Activated T-cell treated with anti-CD3 and anti-CD28 coated beads, Interleukin-2, amount 50 U/mL, for 4 hours (primary cell): ENCODE data around the gene PUSL1. TPM values are rescaled to one million over a fixed set of nuclear protein-coding genes. Genes with fewer than 3 reads are reported as not detected.
A peak's percentile ranks its signal among the peaks of the same experiment; 100 is the strongest.

Experiments
- ATAC-seq, 2 donors: fragments of 200-7000 bp; cut with Tn5 transposase; one replicate each; pipeline ENCODE4 v1.10.0; 2021
- DNase-seq: peaks from one replicate; pipeline ENCODE4 v3.0.0-alpha.2; 2020
- H3K27me3 Mint-ChIP-seq: one replicate; pipeline ENCODE4 v1.8.0; 2021; ENCODE audit warnings: low read depth, mixed read lengths
- H3K36me3 Mint-ChIP-seq: one replicate; pipeline ENCODE4 v1.8.0; 2022; ENCODE audit warnings: mixed read lengths; ENCODE audit not compliant: insufficient read depth
- H3K4me1 Mint-ChIP-seq: one replicate; pipeline ENCODE4 v1.8.0; 2021; ENCODE audit warnings: low read depth, mixed read lengths
- H3K4me3 Mint-ChIP-seq: one replicate; pipeline ENCODE4 v1.8.0; 2021; ENCODE audit warnings: mild to moderate bottlenecking, moderate library complexity, mixed read lengths
- H3K9me3 Mint-ChIP-seq: one replicate; pipeline ENCODE4 v1.8.0; 2021; ENCODE audit warnings: mixed read lengths
- total RNA-seq, 3 donors: library from RNA; stranded (reverse); gene quantifications; one replicate each; pipeline ENCODE4 v1.2.1, GENCODE V29; 2021

The PUSL1 gene
- total RNA-seq, 3 donors from 2014 or later: 38.9 to 40.7 (median 39.5) TPM

GRCh38 chr1:1296070-1297061, 12.0 kb upstream of the PUSL1 start:
- Mint-ChIP-seq H3K4me3 (no peak overlapping the region), H3K36me3 (no peaks in the 10 kb centered on the region)

DNA sequence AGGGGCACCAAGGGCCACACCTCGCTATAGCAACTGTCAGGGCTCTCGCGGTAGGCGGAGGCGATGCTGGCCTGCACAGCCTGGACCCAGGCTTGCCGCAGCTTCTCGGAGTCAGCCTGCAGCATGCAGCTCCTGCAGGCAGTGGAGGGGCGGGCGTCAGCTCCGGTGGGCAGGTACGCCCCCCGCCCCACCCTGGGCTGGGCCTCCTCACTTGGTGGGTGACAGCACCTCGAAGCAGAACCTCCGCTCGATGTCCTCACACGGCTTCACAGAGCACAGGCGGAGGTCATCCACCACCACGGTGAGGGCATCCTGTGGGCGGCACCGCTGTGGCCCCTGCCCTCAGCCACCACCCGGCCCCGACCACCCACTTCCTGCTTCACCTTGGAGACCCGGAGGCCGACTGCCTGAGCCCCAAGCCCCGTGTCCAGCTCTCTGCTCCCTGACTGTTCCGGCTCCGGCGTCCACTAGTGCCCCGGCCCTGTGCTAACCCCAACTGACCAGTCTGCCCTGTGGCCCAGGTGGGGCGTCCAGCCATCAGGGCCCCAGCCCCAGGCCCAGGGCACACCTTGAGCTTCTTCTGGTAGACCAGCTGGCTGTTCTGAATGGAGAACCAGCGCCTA, 10.5 kb upstream of the PUSL1 start:
- no peaks in the 10 kb centered on the region for H3K36me3 Mint-ChIP-seq
- DNase-seq: no peak
- no peaks in the 10 kb centered on the region for H3K9me3 Mint-ChIP-seq
- no peak overlapping the region for H3K4me3 Mint-ChIP-seq
- no peak for ATAC-seq
- no peaks in the 10 kb centered on the region for H3K4me1 Mint-ChIP-seq
- no peaks in the 10 kb centered on the region for H3K27me3 Mint-ChIP-seq

More at GRCh38 chr1:1296070-1297061, 12.0 kb upstream of the PUSL1 start:
- Mint-ChIP-seq H3K4me1 (peaks cover 2% of the 10 kb centered on the region), H3K9me3 (no peaks in the 10 kb centered on the region), H3K27me3 (no peaks in the 10 kb centered on the region)
- no peak for ATAC-seq
- no peak for DNase-seq

DNA sequence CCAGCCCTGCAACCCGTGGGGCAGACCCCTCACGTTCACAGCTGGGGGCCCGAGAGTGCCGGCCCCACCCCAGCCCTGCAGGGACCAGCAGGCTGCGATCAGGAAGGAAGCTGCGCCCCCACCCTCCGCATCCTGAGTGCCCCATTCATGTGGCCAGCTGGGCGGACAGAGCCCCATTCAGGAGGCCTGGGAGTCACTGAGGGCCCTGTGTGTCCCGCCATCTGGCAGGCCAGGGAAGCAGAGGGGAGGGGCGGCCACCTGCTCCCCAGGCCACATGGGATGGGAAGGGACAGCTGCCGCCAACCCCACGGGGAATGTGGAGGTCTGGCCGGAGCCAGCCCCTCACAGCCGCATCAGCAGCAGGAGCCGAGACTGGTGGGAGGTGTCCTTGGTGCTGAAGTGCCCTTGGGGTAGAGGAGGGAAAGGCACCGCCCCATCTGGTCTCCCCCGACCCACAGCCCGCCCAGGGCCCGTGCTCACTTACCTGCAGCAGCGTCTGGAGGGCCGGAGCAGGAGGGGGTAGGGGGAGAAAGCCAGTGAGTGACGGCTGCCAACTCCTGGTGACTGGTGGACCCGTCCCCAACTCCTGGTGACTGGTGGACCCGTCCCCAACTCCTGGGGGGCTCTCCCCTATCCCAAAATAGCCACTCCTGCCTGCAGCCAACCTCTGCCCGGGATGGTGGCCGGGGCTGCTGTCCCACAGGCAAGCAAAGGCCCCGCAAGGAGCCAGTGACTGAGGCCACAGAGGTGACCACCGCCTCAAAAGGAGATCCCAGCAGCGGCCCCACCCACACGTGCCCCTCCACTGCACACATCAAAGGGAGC, 9.3 kb upstream of the PUSL1 start:
- Mint-ChIP-seq H3K36me3 (no peaks in the 10 kb centered on the region), H3K27me3 (no peaks in the 10 kb centered on the region), H3K4me1 (no peaks in the 10 kb centered on the region), H3K4me3 (no peak overlapping the region), H3K9me3 (no peaks in the 10 kb centered on the region)
- ATAC-seq (no peak), DNase-seq (no peak)

GRCh38 chr1:1299686-1300351, 8.6 kb upstream of the PUSL1 start:
- DNase-seq: no peak
- no peaks in the 10 kb centered on the region for H3K9me3 Mint-ChIP-seq
- no peaks in the 10 kb centered on the region for H3K27me3 Mint-ChIP-seq
- ATAC-seq: peak; percentile 57 to 68
- peaks cover 2% of the 10 kb centered on the region for H3K4me1 Mint-ChIP-seq
- no peaks in the 10 kb centered on the region for H3K36me3 Mint-ChIP-seq
- H3K4me3 Mint-ChIP-seq: no peak overlapping the region

DNA sequence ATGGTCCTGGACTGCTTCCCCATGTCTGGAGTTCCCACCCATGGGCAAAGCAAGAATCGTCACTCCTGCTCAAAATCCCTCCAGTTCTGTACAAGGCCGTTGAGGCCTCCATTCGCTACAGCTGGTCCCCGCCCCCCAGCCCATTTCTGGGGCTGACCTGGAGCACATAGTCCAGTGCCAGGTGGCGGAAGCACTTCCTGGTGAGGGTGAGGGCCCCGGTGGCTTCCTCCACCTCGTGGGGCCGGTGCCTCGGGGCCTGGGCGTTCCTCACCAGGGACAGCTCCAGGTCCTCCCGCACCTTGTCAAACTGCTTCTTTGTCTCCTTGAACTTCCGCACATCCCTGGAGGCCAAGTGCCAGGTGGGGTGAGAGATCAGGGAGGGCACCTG, 8.1 kb upstream of the PUSL1 start:
- ATAC-seq: no peak
- H3K9me3 Mint-ChIP-seq: no peaks in the 10 kb centered on the region
- H3K36me3 Mint-ChIP-seq: no peaks in the 10 kb centered on the region
- H3K27me3 Mint-ChIP-seq: no peaks in the 10 kb centered on the region
- peaks cover 4% of the 10 kb centered on the region for H3K4me1 Mint-ChIP-seq
- H3K4me3 Mint-ChIP-seq: no peak overlapping the region
- DNase-seq: no peak

DNA sequence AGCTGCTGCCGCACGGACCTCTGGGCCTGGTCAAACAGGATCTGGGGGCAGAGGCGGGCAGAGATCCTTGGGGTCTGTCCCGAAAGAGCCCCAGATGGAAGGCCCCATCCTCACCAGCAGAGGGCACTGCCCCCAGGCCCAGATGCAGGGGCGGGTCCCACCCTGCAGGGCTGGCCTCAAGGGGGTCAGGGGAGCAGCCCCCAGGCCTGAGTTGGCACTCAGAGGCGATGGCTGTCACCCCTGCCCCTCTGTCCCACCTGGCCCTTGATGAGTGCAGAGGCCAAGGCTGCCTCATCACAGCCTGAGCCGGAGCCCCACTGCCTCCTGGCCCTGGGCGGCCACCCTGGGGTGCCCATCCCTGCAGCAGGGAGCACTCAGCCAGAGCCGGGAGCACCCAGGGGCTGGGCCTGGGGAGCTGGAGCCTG, 6.4 kb upstream of the PUSL1 start:
- DNase-seq (no peak), ATAC-seq (no peak)
- Mint-ChIP-seq H3K9me3 (no peaks in the 10 kb centered on the region), H3K4me3 (no peak overlapping the region), H3K36me3 (no peaks in the 10 kb centered on the region), H3K27me3 (no peaks in the 10 kb centered on the region), H3K4me1 (peaks cover 20% of the 10 kb centered on the region)

DNA sequence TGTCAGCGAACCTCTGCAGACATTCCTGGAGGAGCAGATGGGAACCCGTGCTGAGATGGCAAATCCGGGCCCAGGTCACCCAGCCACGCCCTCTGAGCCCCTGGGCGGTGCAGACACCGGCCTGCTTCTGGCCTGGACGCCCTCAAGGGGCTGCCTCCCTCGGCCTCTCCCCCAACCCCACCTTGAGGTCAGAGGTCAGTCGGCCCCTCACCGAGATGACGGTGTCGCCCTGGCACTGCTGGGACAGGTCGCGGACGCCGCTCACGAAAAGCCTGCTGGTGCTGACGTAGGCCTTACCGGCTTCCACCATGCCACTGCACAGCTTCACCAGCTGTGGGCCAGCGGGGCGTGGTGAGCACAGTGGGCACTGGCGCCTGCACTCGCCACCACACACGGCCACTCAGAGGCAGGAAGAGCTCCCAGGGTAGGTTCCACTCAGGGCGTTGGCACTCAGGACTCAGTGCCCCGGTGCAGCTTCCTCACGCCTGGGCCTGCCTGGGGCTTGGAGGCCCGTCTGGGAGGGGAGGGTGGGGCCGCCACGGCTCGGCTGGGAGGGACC, 5.4 kb upstream of the PUSL1 start:
- ATAC-seq (no peak), DNase-seq (no peak)
- Mint-ChIP-seq H3K4me1 (peaks cover 22% of the 10 kb centered on the region), H3K4me3 (no peak overlapping the region), H3K36me3 (no peaks in the 10 kb centered on the region), H3K9me3 (no peaks in the 10 kb centered on the region), H3K27me3 (no peaks in the 10 kb centered on the region)

- Mint-ChIP-seq H3K27me3 (no peaks in the 10 kb centered on the region), H3K4me3 (no peak overlapping the region), H3K4me1 (peaks cover 22% of the 10 kb centered on the region), H3K36me3 (no peaks in the 10 kb centered on the region), H3K9me3 (no peaks in the 10 kb centered on the region)
- DNase-seq (no peak), ATAC-seq (no peak)
These were observed 4.7 kb upstream of the PUSL1 start for GRCh38 chr1:1303736-1304135.

DNA sequence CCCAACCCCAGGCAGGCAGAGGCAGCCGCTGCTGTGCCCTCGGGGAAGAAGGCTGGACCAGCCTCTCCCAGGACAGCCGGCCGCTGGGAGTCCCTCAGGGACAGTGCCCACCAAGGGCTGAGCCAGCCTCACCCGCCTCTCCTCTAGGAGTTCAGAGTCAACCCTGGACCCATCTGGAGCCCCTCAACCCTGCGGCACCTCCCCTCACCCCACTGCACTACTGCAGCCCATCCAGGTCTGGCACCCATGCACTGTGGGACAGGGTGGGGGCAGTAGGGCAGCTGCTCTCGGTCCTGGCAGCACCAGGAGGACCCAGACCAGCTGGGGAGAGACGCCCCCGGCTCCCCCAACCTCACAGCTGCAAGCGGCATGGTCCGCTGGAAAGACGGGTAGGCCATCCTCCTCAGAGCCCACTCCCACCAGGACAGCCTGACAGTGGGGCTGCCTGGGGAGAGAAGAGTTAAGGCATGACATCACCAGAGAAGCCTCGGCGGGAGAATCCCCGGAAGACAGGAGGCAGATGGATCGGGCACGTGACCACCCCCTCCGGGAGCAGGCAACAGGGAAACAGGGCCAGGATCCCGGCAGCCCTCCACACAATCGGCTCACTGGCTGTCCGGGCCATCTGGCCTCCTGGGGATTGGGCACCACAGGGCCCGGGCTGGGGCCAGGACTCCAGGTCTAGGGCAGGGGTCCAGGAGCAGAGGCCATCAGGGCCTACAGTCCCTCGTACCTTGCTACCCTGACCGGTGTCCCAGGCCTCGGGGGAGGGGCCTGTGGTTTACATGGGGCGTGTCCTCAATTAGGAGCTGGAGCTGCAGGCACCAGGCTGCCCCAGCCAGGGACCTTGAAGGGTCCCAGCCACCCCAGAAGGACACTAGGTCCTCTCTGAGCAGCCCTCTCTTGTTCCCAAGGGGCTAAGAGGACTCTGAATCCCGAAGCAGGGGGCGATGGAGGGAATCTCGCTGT, 3.8 kb upstream of the PUSL1 start:
- Mint-ChIP-seq H3K9me3 (no peaks in the 10 kb centered on the region), H3K4me1 (peaks cover 22% of the 10 kb centered on the region), H3K4me3 (no peak overlapping the region), H3K27me3 (no peaks in the 10 kb centered on the region), H3K36me3 (no peaks in the 10 kb centered on the region)
- ATAC-seq: no peak
- DNase-seq: no peak

GRCh38 chr1:1305300-1306069, 2.9 kb upstream of the PUSL1 start:
- no peaks in the 10 kb centered on the region for H3K9me3 Mint-ChIP-seq
- no peaks in the 10 kb centered on the region for H3K36me3 Mint-ChIP-seq
- ATAC-seq (peak; percentile 16 to 23), DNase-seq (peak; percentile 71)
- peaks cover 22% of the 10 kb centered on the region for H3K4me1 Mint-ChIP-seq
- no peaks in the 10 kb centered on the region for H3K27me3 Mint-ChIP-seq
- H3K4me3 Mint-ChIP-seq: peak overlapping the region; percentile 82

GRCh38 chr1:1306070-1306660, 2.2 kb upstream of the PUSL1 start:
- H3K4me3 Mint-ChIP-seq: peak overlapping the region; percentile 82

DNA sequence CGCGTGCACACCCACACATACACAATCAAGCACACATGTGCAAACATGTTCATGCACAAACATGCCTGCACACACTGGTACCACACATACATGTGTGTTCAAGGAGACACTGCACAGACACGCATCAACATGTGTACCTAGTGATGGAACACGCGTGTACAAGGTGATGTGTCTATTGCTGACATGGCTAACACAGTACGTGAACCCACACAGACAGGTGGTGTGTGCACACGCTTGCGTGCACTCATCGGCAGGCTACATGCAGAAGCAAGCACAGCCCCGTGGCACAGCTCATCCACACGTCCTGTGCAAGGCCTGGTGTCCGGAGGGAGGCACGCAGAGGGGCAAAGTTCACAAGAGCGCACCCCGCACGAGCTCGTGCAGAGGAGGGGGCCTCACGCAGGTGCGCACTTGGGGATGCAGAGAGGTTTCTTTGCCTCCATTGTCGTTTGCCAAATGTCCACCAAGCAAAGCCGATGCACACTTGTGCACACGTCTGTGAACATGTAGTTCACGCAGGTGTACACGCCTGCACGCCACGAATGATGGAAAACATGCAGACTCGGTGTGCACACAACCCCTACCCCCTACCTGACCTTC, 1.6 kb upstream of the PUSL1 start:
- H3K4me3 Mint-ChIP-seq: peak overlapping the region; percentile 82
- no peak for DNase-seq
- ATAC-seq: no peak
- H3K36me3 Mint-ChIP-seq: no peaks in the 10 kb centered on the region
- H3K9me3 Mint-ChIP-seq: no peaks in the 10 kb centered on the region
- no peaks in the 10 kb centered on the region for H3K27me3 Mint-ChIP-seq
- peaks cover 22% of the 10 kb centered on the region for H3K4me1 Mint-ChIP-seq

More at GRCh38 chr1:1306070-1306660, 2.2 kb upstream of the PUSL1 start:
- DNase-seq (no peak), ATAC-seq (no peak)
- Mint-ChIP-seq H3K9me3 (no peaks in the 10 kb centered on the region), H3K4me1 (peaks cover 22% of the 10 kb centered on the region), H3K27me3 (no peaks in the 10 kb centered on the region), H3K36me3 (no peaks in the 10 kb centered on the region)
